ENCODE data around the gene SNED1. TPM values are rescaled to one million over a fixed set of nuclear protein-coding genes. Genes with fewer than 3 reads are reported as not detected.

SNED1 gene
- total RNA-seq, 1 donor from 2014 or later = 2.3 TPM

DNA sequence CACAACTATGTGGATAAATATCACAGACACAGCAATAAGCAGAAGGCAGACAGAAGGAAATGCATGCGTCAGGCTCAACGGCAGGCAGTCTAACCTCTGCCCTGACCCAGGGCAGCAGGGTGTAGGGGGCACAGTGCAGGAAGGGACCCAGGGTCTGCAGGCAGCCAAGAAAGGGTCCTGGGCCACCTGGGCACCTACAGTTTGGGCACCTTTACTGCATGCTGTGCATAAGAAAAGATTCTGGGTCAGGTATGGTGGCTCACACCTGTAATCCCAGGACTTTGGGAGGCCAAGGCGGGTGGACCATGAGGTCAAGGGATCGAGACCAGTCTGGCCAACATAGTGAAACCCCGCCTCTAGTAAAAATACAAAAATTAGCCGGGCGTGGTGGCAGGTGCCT lies 133.1 kb downstream of the SNED1 start:
- no peaks in the 10 kb centered on the region for H3K9me3 Mint-ChIP-seq (ENCODE audit: unreplicated experiment)
- H3K27ac Mint-ChIP-seq (ENCODE audit: unreplicated experiment) = no peak overlapping the region
- H3K27me3 Mint-ChIP-seq (ENCODE audit: unreplicated experiment) = peaks cover 4% of the 10 kb centered on the region
- TF ChIP-seq, protein P1, sequence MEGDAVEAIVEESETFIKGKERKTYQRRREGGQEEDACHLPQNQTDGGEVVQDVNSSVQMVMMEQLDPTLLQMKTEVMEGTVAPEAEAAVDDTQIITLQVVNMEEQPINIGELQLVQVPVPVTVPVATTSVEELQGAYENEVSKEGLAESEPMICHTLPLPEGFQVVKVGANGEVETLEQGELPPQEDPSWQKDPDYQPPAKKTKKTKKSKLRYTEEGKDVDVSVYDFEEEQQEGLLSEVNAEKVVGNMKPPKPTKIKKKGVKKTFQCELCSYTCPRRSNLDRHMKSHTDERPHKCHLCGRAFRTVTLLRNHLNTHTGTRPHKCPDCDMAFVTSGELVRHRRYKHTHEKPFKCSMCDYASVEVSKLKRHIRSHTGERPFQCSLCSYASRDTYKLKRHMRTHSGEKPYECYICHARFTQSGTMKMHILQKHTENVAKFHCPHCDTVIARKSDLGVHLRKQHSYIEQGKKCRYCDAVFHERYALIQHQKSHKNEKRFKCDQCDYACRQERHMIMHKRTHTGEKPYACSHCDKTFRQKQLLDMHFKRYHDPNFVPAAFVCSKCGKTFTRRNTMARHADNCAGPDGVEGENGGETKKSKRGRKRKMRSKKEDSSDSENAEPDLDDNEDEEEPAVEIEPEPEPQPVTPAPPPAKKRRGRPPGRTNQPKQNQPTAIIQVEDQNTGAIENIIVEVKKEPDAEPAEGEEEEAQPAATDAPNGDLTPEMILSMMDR (IDR thresholded peaks at IDR 0.05; ENCODE audit: unreplicated experiment) = no peak
- no peak overlapping the region for H3K4me3 Mint-ChIP-seq (ENCODE audit: unreplicated experiment)
- no peaks in the 10 kb centered on the region for H3K4me1 Mint-ChIP-seq (ENCODE audit: unreplicated experiment)
- no peak for DNase-seq (ENCODE audit: low spot score)
- H3K36me3 Mint-ChIP-seq (ENCODE audit: low read depth, unreplicated experiment) = peaks cover 29% of the 10 kb centered on the region

DNA sequence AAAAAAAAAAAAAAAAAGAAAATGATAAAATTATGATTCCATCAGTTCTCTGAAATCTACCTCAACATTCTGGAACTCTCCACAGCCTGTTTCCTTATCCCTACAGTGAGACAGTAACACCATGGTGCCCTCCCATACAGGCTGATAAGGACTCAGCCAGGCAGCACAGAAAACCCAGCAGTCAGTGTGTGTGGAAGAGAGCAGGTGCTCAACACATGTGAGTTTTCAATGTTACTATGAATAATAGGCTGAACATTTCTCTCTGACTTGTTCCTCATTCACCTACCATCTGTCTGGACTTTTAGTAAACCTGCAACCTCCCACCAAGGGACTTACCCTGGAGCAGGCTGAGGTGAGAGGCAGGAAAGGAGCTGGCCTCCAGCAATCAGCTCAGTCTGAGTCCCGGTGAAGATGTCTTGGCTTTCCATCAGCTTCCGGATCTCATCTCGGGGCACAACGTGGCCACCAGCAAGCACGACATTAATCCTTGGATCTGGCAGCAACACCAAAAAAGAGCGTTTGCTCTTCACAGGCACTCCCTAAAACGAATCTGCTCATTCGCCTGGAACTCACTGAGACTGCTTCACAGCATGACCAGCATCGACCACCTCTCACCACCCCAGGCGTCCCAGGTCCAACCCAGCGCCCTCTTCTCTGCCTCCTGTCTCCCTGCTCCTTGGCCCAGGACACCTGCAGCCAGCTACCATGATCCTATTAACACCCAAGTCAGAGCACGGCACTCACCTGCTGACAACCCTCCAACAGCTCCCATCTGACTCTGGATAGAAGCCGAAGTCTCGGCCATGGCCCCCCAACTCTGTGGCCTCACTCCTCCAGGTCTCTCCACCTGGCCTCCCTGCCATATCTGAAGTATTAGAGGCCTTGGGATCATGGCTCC lies 134.4 kb downstream of the SNED1 start:
- TF ChIP-seq, protein P1 (IDR thresholded peaks at IDR 0.05; ENCODE audit: unreplicated experiment) = no peak
- Mint-ChIP-seq H3K27me3 (ENCODE audit: unreplicated experiment) (peaks cover 5% of the 10 kb centered on the region), H3K4me3 (ENCODE audit: unreplicated experiment) (no peak overlapping the region), H3K36me3 (ENCODE audit: low read depth, unreplicated experiment) (peaks cover 25% of the 10 kb centered on the region), H3K4me1 (ENCODE audit: unreplicated experiment) (no peaks in the 10 kb centered on the region), H3K9me3 (ENCODE audit: unreplicated experiment) (no peaks in the 10 kb centered on the region), H3K27ac (ENCODE audit: unreplicated experiment) (no peak overlapping the region)
- DNase-seq (ENCODE audit: low spot score) = no peak

DNA sequence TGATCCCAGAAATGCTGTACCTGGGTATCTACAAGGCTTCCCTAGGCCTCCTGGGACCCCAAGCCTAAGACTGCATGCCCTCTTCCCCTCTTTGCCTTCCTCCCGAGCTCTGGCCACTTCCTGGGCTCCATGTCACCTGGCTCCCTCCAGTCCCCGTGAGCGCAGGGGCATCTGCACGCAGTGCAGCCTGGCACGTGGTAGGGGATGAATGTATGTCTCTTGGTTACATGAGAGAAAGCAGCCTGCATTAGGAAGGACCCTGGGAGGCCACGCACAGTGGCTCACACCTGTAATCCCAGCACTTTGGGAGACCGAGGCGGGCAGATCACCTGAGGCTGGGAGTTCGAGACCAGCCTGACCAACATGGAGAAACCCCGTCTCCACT lies 135.0 kb downstream of the SNED1 start:
- Mint-ChIP-seq H3K9me3 (ENCODE audit: unreplicated experiment) (no peaks in the 10 kb centered on the region), H3K36me3 (ENCODE audit: low read depth, unreplicated experiment) (peaks cover 29% of the 10 kb centered on the region), H3K4me1 (ENCODE audit: unreplicated experiment) (no peaks in the 10 kb centered on the region), H3K4me3 (ENCODE audit: unreplicated experiment) (no peak overlapping the region), H3K27ac (ENCODE audit: unreplicated experiment) (no peak overlapping the region), H3K27me3 (ENCODE audit: unreplicated experiment) (peaks cover 7% of the 10 kb centered on the region)
- no peak for DNase-seq (ENCODE audit: low spot score)
- TF ChIP-seq, protein P1 (IDR thresholded peaks at IDR 0.05; ENCODE audit: unreplicated experiment) = no peak

DNA sequence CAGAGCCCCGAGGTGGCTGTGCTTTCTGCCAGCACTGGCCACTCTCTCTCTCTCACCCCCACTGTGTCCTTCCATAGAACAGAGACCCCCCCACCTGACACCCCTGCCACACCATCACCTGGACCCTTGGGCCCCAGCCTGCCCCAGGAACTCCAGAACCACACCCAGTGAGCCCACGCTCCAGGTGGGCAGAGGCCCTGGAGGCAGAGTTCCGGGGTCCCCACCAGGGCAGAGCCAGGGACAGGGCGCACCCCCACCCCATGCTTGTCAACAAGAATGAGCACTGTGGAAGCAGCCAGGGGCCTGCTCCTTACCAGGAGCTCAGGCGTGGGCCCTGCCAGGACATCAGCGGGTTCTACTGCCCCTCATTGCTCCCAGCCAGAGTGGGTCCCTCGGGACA lies 136.3 kb downstream of the SNED1 start:
- Mint-ChIP-seq H3K9me3 (ENCODE audit: unreplicated experiment) (no peaks in the 10 kb centered on the region), H3K4me3 (ENCODE audit: unreplicated experiment) (no peak overlapping the region), H3K36me3 (ENCODE audit: low read depth, unreplicated experiment) (peaks cover 33% of the 10 kb centered on the region), H3K4me1 (ENCODE audit: unreplicated experiment) (no peaks in the 10 kb centered on the region), H3K27ac (ENCODE audit: unreplicated experiment) (no peak overlapping the region), H3K27me3 (ENCODE audit: unreplicated experiment) (peaks cover 7% of the 10 kb centered on the region)
- TF ChIP-seq, protein P1 (IDR thresholded peaks at IDR 0.05; ENCODE audit: unreplicated experiment) = no peak
- no peak for DNase-seq (ENCODE audit: low spot score)

DNA sequence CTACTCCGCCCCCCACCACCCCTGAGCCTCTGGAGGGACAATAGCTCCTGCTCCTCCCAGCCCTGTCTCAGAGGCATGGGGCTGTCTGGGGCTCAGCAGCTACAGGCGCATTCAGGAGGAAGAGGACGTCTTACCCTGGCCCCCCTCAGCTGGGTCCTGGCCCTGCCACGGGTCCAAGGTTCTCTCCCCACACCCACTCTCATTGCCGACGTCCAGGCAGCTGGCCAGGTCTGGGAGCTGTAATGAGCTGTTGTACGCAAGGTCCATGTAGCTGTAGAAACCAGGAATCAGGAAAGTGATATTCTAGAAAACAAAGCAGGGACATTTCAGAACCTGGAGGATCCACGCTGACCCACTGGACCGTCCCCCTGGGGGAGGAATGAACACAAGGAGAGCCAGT lies 137.3 kb downstream of the SNED1 start:
- Mint-ChIP-seq H3K4me1 (ENCODE audit: unreplicated experiment) (no peaks in the 10 kb centered on the region), H3K27me3 (ENCODE audit: unreplicated experiment) (peaks cover 7% of the 10 kb centered on the region), H3K4me3 (ENCODE audit: unreplicated experiment) (no peak overlapping the region), H3K36me3 (ENCODE audit: low read depth, unreplicated experiment) (peaks cover 35% of the 10 kb centered on the region), H3K27ac (ENCODE audit: unreplicated experiment) (no peak overlapping the region), H3K9me3 (ENCODE audit: unreplicated experiment) (no peaks in the 10 kb centered on the region)
- no peak for DNase-seq (ENCODE audit: low spot score)
- TF ChIP-seq, protein P1 (IDR thresholded peaks at IDR 0.05; ENCODE audit: unreplicated experiment) = no peak
